HEK293 (cell line): ENCODE measurements around the gene RBM4.

Experiments used
- CTCF ChIA-PET: fragments of 350-600 bp; formaldehyde crosslinking; extraction: SDS; loops from one replicate; lab custom pipeline; 2021; ENCODE audit warnings: antibody characterized with exemption; lab: Yijun Ruan, JAX
- POLR2A ChIA-PET: fragments of 300-600 bp; formaldehyde crosslinking; extraction: SDS; loops from one replicate; lab custom pipeline; 2020; ENCODE audit warnings: antibody characterized with exemption, inconsistent platforms; lab: Yijun Ruan, JAX
- H3K27ac ChIP-seq: fragments of 200-500 bp; sonication (Bioruptor generic); 2 replicates; pipeline ENCODE4 v1.5.1; 2014; ENCODE audit warnings: low read depth, low read length, control low read depth, inconsistent platforms; ENCODE audit errors: extremely low read depth
- H3K36me3 ChIP-seq, 2 experiments: fragments of 200-500 bp in 1 of 2; sonication (Bioruptor generic) in 1 of 2; 1 replicate in 1 of 2; 2 replicates in 1 of 2; pipeline ENCODE4 v1.5.1; 2014 to 2017; ENCODE audit warnings: inconsistent platforms in 2 of 2, low read length in 2 of 2; ENCODE audit not compliant: control insufficient read depth in 2 of 2, insufficient read depth in 1 of 2
- H3K4me1 ChIP-seq: fragments of 200-500 bp; sonication (Bioruptor generic); 2 replicates; pipeline ENCODE4 v1.5.1; 2014; ENCODE audit warnings: mild to moderate bottlenecking, low read length, inconsistent platforms; ENCODE audit not compliant: control insufficient read depth, insufficient read depth
- H3K4me3 ChIP-seq: 2 replicates; pipeline ENCODE4 v1.5.1; 2011; ENCODE audit warnings: low read depth, mild to moderate bottlenecking, control low read depth, low read length, moderate library complexity
- H3K9me3 ChIP-seq: fragments of 200-500 bp; sonication (Bioruptor generic); 2 replicates; pipeline ENCODE4 v1.5.1; 2014; ENCODE audit warnings: low read depth, low read length, inconsistent platforms; ENCODE audit not compliant: control insufficient read depth, insufficient read depth
- GLIS2 ChIP-seq: fragments of 450-650 bp; formaldehyde crosslinking; IDR thresholded peaks from 2 replicates; pipeline ENCODE4 v1.5.1; 2016; ENCODE audit warnings: missing biosample characterization, missing genetic modification characterization
- KLF7 ChIP-seq: fragments of 450-650 bp; formaldehyde crosslinking; IDR thresholded peaks from 2 replicates; pipeline ENCODE4 v1.5.1; 2016; ENCODE audit warnings: missing biosample characterization, missing genetic modification characterization, borderline replicate concordance
- KLF9 ChIP-seq: fragments of 450-650 bp; formaldehyde crosslinking; IDR thresholded peaks from 2 replicates; pipeline ENCODE4 v1.5.1; 2016; ENCODE audit warnings: missing biosample characterization, missing genetic modification characterization, low read depth
- PRDM2 ChIP-seq: fragments of 450-650 bp; formaldehyde crosslinking; IDR thresholded peaks from 2 replicates; pipeline ENCODE4 v1.5.1; 2016; ENCODE audit warnings: missing biosample characterization, missing genetic modification characterization, borderline replicate concordance
- PRDM6 ChIP-seq: fragments of 450-650 bp; formaldehyde crosslinking; IDR thresholded peaks from 2 replicates; pipeline ENCODE4 v1.5.1; 2017; ENCODE audit warnings: missing biosample characterization, missing genetic modification characterization
- YY1 ChIP-seq: fragments of 450-650 bp; formaldehyde crosslinking; IDR thresholded peaks from 2 replicates; pipeline ENCODE4 v1.5.1; 2018; ENCODE audit warnings: missing biosample characterization, missing genetic modification characterization
- ZBTB49 ChIP-seq: fragments of 450-650 bp; formaldehyde crosslinking; IDR thresholded peaks from 2 replicates; pipeline ENCODE4 v1.5.1; 2016; ENCODE audit warnings: missing biosample characterization, missing genetic modification characterization, low read depth
- ZNF214 ChIP-seq: fragments of 450-650 bp; formaldehyde crosslinking; IDR thresholded peaks from 2 replicates; pipeline ENCODE4 v1.5.1; 2017; ENCODE audit warnings: missing biosample characterization, mild to moderate bottlenecking, missing genetic modification characterization, borderline replicate concordance
- ZNF292 ChIP-seq: fragments of 450-650 bp; formaldehyde crosslinking; IDR thresholded peaks from 2 replicates; pipeline ENCODE4 v1.5.1; 2016; ENCODE audit warnings: low read depth, missing biosample characterization, missing genetic modification characterization, borderline replicate concordance
- ZNF341 ChIP-seq: fragments of 450-650 bp; formaldehyde crosslinking; IDR thresholded peaks from 2 replicates; pipeline ENCODE4; 2016; ENCODE audit warnings: low read depth, missing biosample characterization, missing genetic modification characterization
- ZNF404 ChIP-seq: fragments of 450-650 bp; formaldehyde crosslinking; IDR thresholded peaks from 2 replicates; pipeline ENCODE4 v1.5.1; 2017; ENCODE audit warnings: missing biosample characterization, missing genetic modification characterization
- ZNF449 ChIP-seq: fragments of 450-650 bp; formaldehyde crosslinking; IDR thresholded peaks from 2 replicates; pipeline ENCODE4 v1.5.1; 2017; ENCODE audit warnings: missing biosample characterization, mild to moderate bottlenecking, missing genetic modification characterization, moderate library complexity
- ZNF473 ChIP-seq: fragments of 450-650 bp; formaldehyde crosslinking; IDR thresholded peaks from 2 replicates; pipeline ENCODE4 v1.5.1; 2017; ENCODE audit warnings: missing biosample characterization, missing genetic modification characterization
- ZNF571 ChIP-seq: fragments of 450-650 bp; formaldehyde crosslinking; IDR thresholded peaks from 2 replicates; pipeline ENCODE4 v1.5.0; 2017; ENCODE audit warnings: missing biosample characterization, missing genetic modification characterization
- ZNF660 ChIP-seq: fragments of 450-650 bp; IDR thresholded peaks from 2 replicates; pipeline ENCODE4 v1.5.1; 2018; ENCODE audit warnings: missing biosample characterization, mild to moderate bottlenecking, missing genetic modification characterization

The RBM4 gene

GRCh38 chr11:66689661-66690590 is 51.4 kb downstream of the RBM4 start:
- CTCF ChIA-PET, result interaction anchor here (0.5 to 7.3 kb wide), 4 partner anchors 12 to 910 kb away, joined by 3 to 62 read pairs (median 4); partner anchors contain the start of gene SLC29A2
- Histone ChIP-seq H3K4me1 (no peaks in the 10 kb centered on the region), H3K4me3 (no peak overlapping the region), H3K27ac (no peak overlapping the region), H3K36me3 (peaks cover 0 to 86% of the 10 kb centered on the region in 2 experiments; a peak in 1 of 3 replicates), H3K9me3 (no peaks in the 10 kb centered on the region)
- TF ChIP-seq GLIS2 (tag by site-specific recombination), result no peak
- POLR2A ChIA-PET, result no interaction called here

- Histone ChIP-seq H3K9me3 (no peaks in the 10 kb centered on the region), H3K4me3 (no peak overlapping the region), H3K4me1 (no peaks in the 10 kb centered on the region), H3K36me3 (peaks cover 0 to 82% of the 10 kb centered on the region in 2 experiments; a peak in 2 of 3 replicates), H3K27ac (no peak overlapping the region)
- ChIA-PET POLR2A (interaction anchor here (0.6 kb wide), 1 partner anchor 287 kb away, joined by 10 read pairs; no protein-coding TSS in a partner anchor), CTCF (interaction anchor here (0.5 to 7.3 kb wide), 2 partner anchors 142 to 289 kb away, joined by 4 to 62 read pairs; no protein-coding TSS in a partner anchor)
- TF ChIP-seq ZNF660 (tag by site-specific recombination), result no peak
- TF ChIP-seq YY1, result no peak
- TF ChIP-seq ZNF292 (tag by site-specific recombination), result no peak
- TF ChIP-seq PRDM2 (tag by site-specific recombination), result no peak
- TF ChIP-seq ZNF214 (tag by site-specific recombination), result no peak
- TF ChIP-seq ZNF571 (tag by site-specific recombination), result no peak
- no peak for TF ChIP-seq ZNF449 (tag by site-specific recombination)
- no peak for TF ChIP-seq ZBTB49 (tag by site-specific recombination)
- TF ChIP-seq KLF7 (tag by site-specific recombination), result no peak
- TF ChIP-seq ZNF341 (tag by site-specific recombination), result no peak
- no peak for TF ChIP-seq KLF9 (tag by site-specific recombination)
- TF ChIP-seq ZNF473 (tag by site-specific recombination), result no peak
- TF ChIP-seq PRDM6 (tag by site-specific recombination), result no peak
- no peak for TF ChIP-seq ZNF404 (tag by site-specific recombination)
Observed at GRCh38 chr11:66691311-66691980, 52.9 kb downstream of the RBM4 start.
